HG03354 (cell line): Measurements from ENCODE around the gene ERBB4.

ENCODE experiments used
- ATAC-seq: cut with Tn5 transposase; IDR thresholded peaks from one replicate; pipeline ENCODE4 v1.9.1; 2021; ENCODE audit warnings: mild to moderate bottlenecking; ENCODE audit not compliant: unreplicated experiment, poor library complexity, severe bottlenecking

Gene ERBB4

GRCh38 chr2:212381428-212382102 lies 157.0 kb downstream of the ERBB4 start:
- no peak for ATAC-seq

GRCh38 chr2:212379103-212379502 lies 159.5 kb downstream of the ERBB4 start:
- ATAC-seq = no peak

- ATAC-seq = no peak
These were observed 171.2 kb downstream of the ERBB4 start for GRCh38 chr2:212367431-212367830.

- no peak for ATAC-seq
These were observed 174.3 kb downstream of the ERBB4 start for GRCh38 chr2:212364112-212364985.

- no peak for ATAC-seq
These were observed 177.3 kb downstream of the ERBB4 start for GRCh38 chr2:212361174-212361756.

GRCh38 chr2:212360068-212360460 lies 178.5 kb downstream of the ERBB4 start:
- ATAC-seq = no peak

- no peak for ATAC-seq
These were observed 179.1 kb downstream of the ERBB4 start for GRCh38 chr2:212359425-212360067.

- no peak for ATAC-seq
These were observed 181.0 kb downstream of the ERBB4 start for GRCh38 chr2:212357606-212358005.

GRCh38 chr2:212354382-212354781 lies 184.2 kb downstream of the ERBB4 start:
- no peak for ATAC-seq

- no peak for ATAC-seq
These were observed 190.1 kb downstream of the ERBB4 start for GRCh38 chr2:212348501-212348900.

- no peak for ATAC-seq
These were observed 191.7 kb downstream of the ERBB4 start for GRCh38 chr2:212346865-212347264.

- ATAC-seq = no peak
These were observed 192.6 kb downstream of the ERBB4 start for GRCh38 chr2:212345966-212346365.

GRCh38 chr2:212344131-212344530 lies 194.5 kb downstream of the ERBB4 start:
- ATAC-seq = no peak

GRCh38 chr2:212343167-212343566 lies 195.4 kb downstream of the ERBB4 start:
- no peak for ATAC-seq

GRCh38 chr2:212337486-212338343 lies 200.9 kb downstream of the ERBB4 start:
- no peak for ATAC-seq

GRCh38 chr2:212337036-212337435 lies 201.6 kb downstream of the ERBB4 start:
- no peak for ATAC-seq

- ATAC-seq = no peak
These were observed 208.3 kb downstream of the ERBB4 start for GRCh38 chr2:212330263-212330662.

- ATAC-seq = no peak
These were observed 209.7 kb downstream of the ERBB4 start for GRCh38 chr2:212328712-212329496.

- no peak for ATAC-seq
These were observed 210.5 kb downstream of the ERBB4 start for GRCh38 chr2:212328136-212328535.
